NCI-H2227 (cell line): ENCODE results near the gene NKPD1.
A peak's percentile ranks its signal among the peaks of the same experiment; 100 is the strongest.

ENCODE experiments used
- DNase-seq: peaks from one replicate; lab custom pipeline; 2025; ENCODE audit not compliant: unreplicated experiment; lab: John Stamatoyannopoulos, UW

NKPD1 gene

GRCh38 chr19:45175515-45176345, 14.9 kb upstream of the NKPD1 start:
- DNase-seq, result no peak

- no peak for DNase-seq
Observed at GRCh38 chr19:45173816-45174215, 13.0 kb upstream of the NKPD1 start.

- DNase-seq, result no peak
Observed at GRCh38 chr19:45172611-45173208, 11.9 kb upstream of the NKPD1 start.

- no peak for DNase-seq
Observed at GRCh38 chr19:45172173-45172572, 11.4 kb upstream of the NKPD1 start.

GRCh38 chr19:45171211-45171623, 10.4 kb upstream of the NKPD1 start:
- DNase-seq, result no peak

- no peak for DNase-seq
Observed at GRCh38 chr19:45170146-45171106, 9.6 kb upstream of the NKPD1 start.

- DNase-seq, result no peak
Observed at GRCh38 chr19:45169602-45170001, 8.8 kb upstream of the NKPD1 start.

- DNase-seq, result no peak
Observed at GRCh38 chr19:45168767-45169351, 8.1 kb upstream of the NKPD1 start.

GRCh38 chr19:45166723-45167252, 6.0 kb upstream of the NKPD1 start:
- DNase-seq, result no peak

- peak; percentile 21 for DNase-seq
Observed at GRCh38 chr19:45164577-45165335, 4.0 kb upstream of the NKPD1 start.

- no peak for DNase-seq
Observed at GRCh38 chr19:45163751-45164460, 3.1 kb upstream of the NKPD1 start.

- no peak for DNase-seq
Observed at GRCh38 chr19:45163156-45163555, 2.4 kb upstream of the NKPD1 start.

GRCh38 chr19:45162608-45163143, 1.9 kb upstream of the NKPD1 start:
- DNase-seq, result no peak

GRCh38 chr19:45161738-45162607, 1.2 kb upstream of the NKPD1 start:
- peak; percentile 16 for DNase-seq

GRCh38 chr19:45159971-45160324, 834 bp downstream of the NKPD1 start:
- DNase-seq, result no peak

GRCh38 chr19:45159210-45159970, 1.4 kb downstream of the NKPD1 start:
- no peak for DNase-seq

GRCh38 chr19:45158503-45159209, 2.1 kb downstream of the NKPD1 start:
- DNase-seq, result no peak
